GM18909 (cell line): ENCODE results near the gene IMPG2.
"Not testable (repeated sequence)": the region's sequence is repeated elsewhere in the genome, so short reads cannot be mapped to it uniquely, and the experiment has no call there.

Source experiments
- ATAC-seq: cut with Tn5 transposase; IDR thresholded peaks from one replicate; pipeline ENCODE4 v1.9.1; 2021; ENCODE audit warnings: mild to moderate bottlenecking; ENCODE audit not compliant: unreplicated experiment, poor library complexity

The IMPG2 gene

DNA sequence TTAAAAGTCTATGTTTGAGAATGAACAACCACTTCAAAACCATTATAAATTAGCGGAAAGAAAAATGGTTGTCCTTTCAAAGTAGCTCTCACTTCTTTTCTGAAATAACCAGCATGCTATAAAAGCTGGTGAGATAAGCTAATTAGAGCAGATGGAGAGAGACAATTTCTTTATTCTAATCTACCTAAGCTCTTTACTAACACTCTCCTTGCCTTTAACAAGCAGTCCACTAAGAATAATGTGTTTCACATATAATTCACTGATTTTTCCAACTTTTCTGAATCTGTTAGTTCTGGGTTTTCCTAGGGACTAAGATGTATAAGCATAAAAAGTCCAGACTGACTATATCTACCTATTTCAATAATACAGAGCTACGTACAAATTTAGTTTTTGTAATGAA is at the start of gene IMPG2:
Gene IMPG2, minus strand, starts transcription at position 101 of the 400 bp plus-strand sequence. CDS start 203 bp downstream, outside the sequence.
- no peak for ATAC-seq

- no peak for ATAC-seq
Measured at GRCh38 chr3:101362406-101362805, 42.0 kb upstream of the IMPG2 start.

DNA sequence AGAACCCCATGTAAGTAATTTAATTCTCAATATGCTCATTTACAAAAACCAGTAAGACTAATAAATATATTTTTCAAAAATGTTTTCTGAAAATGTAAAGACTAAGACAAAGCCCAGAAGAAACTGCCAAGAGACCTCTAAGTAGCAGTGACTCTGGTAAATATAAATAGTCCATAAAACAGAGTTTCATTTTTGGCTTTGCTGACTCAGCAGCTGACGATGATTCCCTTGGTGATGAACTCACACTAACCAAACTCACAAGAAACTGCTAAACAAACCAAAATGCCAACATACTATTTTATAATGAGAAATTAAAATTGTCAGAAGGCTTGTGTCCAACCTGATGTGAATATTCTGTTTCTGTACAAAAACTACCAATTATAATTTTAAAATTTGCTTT is 31.5 kb upstream of the IMPG2 start:
- no peak for ATAC-seq

- no peak for ATAC-seq
Measured at GRCh38 chr3:101340591-101340990, 20.2 kb upstream of the IMPG2 start.

- no peak for ATAC-seq
Measured at GRCh38 chr3:101333883-101334282, 13.5 kb upstream of the IMPG2 start.

DNA sequence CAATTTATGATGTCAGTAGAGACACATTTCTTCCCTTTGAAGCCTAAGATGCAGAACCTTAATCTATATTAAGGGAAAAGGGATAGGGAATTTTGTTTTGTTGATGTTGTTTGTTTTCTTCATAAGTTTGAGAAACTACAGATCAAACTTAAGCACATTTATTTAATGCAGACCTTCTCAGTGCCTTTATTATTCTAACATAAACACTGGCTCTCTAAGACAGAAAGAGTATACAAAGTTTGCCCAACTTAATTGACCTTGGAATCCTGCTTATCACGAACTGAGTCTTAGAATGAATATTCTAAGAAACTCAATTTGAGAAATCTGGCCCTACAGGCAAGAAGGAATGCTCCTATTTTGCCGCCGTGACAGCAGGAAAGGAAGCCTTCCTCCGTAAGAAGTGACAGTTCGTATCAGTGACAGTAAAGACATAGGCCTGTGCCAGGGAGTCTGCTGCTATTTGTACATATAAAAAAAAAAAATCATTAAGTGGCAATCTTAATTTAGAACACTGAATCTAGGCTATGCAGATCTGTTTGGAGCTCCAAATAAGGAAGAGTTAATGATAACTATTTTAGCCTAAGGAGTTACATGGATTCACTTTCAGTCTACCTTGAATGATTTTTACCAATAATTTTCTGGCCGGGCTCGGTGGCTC is 8.8 kb upstream of the IMPG2 start:
- ATAC-seq, result no peak

DNA sequence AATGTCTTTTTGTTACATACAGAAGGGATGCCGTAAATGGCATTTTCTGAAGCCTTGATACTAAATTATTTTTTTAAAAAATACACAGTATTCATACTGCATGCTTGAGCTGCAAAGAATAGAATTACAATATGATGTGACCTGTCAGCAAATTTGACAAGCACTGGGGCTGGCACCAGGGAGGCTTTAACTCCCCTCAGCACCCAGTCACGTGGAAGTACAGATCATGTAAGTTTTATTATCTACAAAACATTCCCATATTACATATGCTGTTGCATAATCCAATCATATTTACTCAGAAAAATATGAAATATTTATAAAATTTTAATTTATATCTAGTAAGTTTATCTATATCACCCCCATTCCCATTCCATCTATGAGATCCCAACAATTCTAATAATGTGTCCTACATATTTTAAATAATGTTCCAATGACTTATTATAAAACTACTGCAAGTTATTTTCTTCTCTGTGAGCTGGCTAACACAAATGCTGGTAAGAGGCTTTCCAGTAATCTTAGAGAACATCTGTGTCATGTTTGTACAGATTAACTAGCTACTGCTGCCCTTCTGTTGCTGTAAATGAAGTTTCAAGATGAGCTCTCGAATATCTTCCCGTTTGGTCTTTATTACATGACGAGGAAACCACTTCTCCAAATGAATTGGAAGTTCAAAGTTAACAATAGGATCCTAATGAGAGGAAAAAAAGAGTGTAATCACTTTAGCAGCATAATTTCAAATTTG is 5.2 kb upstream of the IMPG2 start:
- no peak for ATAC-seq

- ATAC-seq, result no peak
Measured at GRCh38 chr3:101319531-101319930, 844 bp downstream of the IMPG2 start.

DNA sequence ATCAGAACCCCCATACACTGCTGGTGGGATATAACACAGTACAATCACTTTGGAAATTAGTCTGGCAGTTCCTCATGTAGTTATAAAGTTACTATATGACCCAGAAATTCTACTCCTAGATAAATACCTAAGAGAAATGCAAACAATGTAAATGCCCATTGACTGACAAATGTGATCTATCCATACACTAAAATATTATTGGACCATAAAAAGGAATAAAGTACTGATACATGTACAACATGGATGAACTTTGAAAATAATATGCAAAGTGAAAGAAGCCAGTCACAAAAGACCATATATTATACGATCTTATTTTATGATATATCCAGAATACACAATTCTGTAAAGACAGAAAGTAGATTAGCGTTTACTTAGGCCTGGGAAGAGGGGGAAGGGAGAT is 7.8 kb downstream of the IMPG2 start:
- ATAC-seq, result no peak

DNA sequence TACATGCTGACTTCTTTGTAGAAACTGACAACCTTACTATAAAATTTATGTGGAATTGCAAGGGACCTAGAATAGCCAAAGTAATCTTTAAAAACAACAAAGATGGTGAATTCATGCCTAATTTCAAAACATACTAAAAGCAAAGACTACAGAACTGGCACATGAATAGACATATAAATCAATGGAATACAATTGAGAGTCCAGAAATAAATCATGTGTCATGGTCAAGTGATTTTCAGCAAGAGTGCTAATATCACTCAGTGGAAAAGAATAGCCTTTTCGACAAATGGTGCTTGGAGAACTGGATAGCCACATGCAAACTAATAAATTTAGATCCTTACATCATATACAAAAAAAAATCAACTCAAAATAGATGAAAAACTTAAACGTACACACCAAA is 8.7 kb downstream of the IMPG2 start:
- ATAC-seq, result no peak

DNA sequence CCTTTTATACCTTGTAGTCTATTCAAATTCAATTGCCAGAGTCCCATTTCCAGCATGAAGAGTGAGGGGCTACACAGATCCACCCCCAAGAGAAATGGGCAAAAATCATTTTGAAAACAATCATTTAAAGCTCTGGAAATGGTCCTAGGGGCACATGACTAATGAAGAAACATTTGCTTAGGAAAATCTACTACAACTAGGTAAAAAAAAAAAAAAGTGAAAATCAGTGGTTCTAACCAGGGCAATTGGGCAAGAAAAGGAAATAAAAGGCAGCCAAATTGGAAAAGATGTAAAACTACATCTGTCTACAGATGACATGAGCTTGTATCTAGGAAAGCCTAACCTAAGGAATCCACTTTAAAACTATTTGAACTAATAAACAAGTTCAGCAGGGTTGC is 9.4 kb downstream of the IMPG2 start:
- ATAC-seq, result no peak

DNA sequence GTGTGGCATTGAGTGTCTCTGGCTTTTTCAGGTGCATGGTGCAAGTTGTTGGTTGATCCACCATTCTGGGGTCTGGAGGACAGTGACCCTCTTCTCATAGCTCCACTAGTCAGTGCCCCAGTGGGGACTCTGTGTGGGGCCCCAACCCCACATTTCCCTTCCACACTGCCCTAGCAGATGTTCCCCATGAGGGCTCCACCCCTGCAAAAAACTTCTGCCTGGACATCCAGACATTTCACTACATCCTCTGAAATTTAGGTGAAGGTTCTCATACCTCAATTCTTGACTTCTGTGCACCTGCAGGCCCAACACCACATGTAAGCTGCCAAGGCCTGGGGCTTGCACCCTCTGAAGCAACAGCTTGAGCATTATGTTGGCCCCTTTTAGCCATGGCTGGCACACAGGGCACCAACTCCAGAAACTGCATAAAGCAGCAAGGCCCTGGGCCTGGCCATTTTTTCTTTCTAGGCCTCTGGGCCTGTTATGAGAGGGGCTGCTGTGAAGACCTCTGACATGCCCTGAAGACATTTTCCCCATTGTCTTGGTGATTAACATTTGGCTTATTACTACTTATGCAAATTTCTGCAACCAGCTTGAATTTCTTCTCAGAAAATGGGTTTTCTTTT is 12.1 kb downstream of the IMPG2 start:
- not testable (repeated sequence) for ATAC-seq

DNA sequence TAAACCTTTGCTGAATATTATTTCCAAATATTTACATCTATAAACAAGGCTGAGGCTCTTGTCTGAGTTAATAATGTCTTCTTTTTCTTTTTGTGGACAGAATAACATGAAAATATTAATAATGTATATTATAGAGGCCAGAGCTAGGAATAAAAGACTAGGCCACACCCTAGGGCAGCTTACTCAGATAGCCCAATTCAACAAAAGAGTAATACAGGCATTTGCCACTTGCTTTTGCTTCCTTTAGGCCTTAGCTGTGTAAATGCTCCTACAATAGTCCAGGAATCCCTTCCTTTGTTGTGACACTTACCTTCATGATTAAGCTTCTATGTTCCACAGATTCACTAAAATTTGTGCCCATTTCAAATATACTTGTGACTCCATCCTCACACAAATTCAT is 16.5 kb downstream of the IMPG2 start:
- no peak for ATAC-seq

GRCh38 chr3:101303089-101303731 is 17.2 kb downstream of the IMPG2 start:
- ATAC-seq, result no peak

DNA sequence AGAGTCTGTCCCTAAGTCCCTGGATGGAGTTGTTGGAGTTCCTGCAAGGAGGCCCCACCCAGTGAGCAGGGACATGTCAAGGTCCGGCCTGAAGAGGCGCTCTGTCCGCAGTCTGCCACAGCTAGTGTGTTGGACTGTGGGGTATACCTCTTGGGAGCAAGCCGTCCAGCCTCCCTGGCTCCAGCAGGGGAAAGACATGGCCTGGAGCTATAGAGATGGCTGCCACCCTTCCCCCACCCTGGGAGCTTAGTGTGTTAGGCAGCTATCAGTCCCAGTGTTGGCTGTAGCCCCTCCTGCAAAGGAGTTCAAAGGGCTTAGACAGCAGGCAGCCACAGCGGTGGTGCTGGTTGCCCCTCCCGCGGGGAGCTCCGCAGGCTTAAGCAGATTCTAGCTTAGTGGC is 20.3 kb downstream of the IMPG2 start:
- ATAC-seq, result no peak

DNA sequence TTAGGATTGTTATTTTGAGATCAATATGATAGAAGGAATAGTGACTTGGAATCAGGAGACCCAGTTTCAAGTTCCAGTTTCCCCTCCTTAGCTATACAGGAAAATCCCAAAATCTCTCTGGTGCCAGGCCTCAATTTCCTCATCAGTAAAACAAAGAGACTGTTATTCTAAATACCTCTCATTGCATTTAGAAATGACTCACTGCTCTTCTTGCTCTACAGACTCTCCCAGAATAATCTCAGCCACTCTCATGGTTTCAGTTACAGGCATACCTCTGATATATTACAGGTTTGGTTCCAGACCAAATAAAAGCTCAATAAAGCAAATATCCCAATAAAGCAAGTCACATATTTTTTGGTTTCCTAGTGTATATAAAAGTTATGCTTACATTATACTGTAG is 28.3 kb downstream of the IMPG2 start:
- ATAC-seq, result no peak

GRCh38 chr3:101288294-101288693 is 32.1 kb downstream of the IMPG2 start:
- no peak for ATAC-seq

DNA sequence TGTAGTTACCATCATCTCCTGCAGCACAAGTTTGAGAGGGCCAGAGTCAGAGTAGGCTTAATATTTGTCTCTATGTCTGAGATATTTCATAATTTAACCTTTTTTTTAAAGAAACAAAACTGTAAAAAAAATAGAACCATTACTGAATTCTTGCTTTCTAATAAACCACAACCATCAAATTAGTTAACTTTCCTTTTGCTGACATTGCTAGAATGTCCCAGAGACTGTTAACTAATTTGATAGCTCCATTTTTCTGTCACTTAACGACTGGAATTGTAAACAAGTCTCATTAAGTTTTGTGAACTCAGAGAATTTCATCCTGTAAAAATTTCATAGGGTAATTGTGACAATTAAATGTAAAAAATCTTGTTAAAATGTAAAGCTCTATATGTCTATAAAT is 35.6 kb downstream of the IMPG2 start:
- ATAC-seq, result no peak

DNA sequence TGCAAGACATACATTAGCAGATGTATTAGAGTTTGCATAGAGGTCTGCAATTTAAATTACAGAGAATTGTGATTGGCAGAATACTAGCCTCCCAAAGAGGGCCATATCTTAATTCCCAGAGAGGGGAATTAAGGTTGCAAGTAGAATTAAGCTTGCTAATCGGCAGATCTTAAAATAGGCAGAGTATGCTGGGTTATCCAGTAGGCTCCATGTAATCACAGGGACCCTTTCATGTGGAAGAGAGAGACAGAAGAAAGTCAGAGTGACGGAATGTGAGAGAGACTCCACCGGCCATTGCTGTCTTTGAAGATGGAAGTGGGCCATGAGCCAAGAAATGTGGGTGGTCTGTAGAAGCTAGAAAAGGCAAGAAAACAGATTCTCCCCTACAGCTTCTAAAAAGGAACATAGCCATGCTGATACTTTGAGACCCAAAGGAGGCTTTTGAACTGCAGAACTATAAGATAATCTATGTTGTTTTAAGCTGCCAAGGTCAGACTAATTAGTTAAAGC is 38.8 kb downstream of the IMPG2 start:
- ATAC-seq, result no peak

DNA sequence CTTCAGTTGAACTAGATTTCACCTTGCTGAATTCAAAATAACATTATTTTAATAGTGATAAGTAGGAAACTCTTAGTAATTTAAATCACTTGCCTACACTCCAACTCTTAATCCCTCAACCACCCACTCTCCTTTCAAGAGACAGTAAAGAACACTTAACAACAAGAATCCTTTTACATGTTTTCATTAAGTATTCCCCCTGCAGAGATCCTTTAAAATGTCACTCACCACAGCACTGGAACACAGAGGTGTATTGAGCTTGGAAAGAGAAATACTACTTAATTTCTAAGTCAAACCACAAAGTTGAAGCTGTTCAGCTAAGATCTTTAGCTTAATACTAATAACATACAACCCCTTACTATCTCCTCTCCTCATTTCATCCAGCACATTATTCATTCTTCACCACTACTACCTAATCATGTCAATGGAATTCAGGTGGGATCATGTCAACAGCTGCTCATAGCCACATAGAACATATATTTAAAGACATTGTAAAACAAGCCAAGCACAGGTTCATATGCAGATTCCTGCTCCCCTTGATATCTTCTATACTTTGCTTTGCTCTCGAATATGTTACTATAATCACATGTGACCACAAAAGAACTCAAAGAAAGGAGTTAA is 40.5 kb downstream of the IMPG2 start:
- no peak for ATAC-seq
